MV-4-11 (cell line): ENCODE data around the gene FLT1.

ENCODE experiments used
- DNase-seq: peaks from one replicate; lab custom pipeline; 2025; lab: John Stamatoyannopoulos, UW

The FLT1 gene

GRCh38 chr13:28528848-28529247, 33.9 kb upstream of the FLT1 start:
- DNase-seq, result no peak

- DNase-seq, result no peak
Observed at GRCh38 chr13:28528388-28528787, 33.5 kb upstream of the FLT1 start.

GRCh38 chr13:28527629-28528028, 32.7 kb upstream of the FLT1 start:
- peak; percentile 81 for DNase-seq

- DNase-seq, result no peak
Observed at GRCh38 chr13:28526876-28527275, 31.9 kb upstream of the FLT1 start.

GRCh38 chr13:28522871-28523270, 27.9 kb upstream of the FLT1 start:
- DNase-seq, result no peak

- no peak for DNase-seq
Observed at GRCh38 chr13:28513745-28514144, 18.8 kb upstream of the FLT1 start.

- DNase-seq, result no peak
Observed at GRCh38 chr13:28510542-28510941, 15.6 kb upstream of the FLT1 start.

GRCh38 chr13:28510066-28510465, 15.1 kb upstream of the FLT1 start:
- DNase-seq, result no peak

GRCh38 chr13:28505543-28506135, 10.7 kb upstream of the FLT1 start:
- DNase-seq, result peak; percentile 40

GRCh38 chr13:28503182-28503967, 8.4 kb upstream of the FLT1 start:
- no peak for DNase-seq

GRCh38 chr13:28501547-28501946, 6.6 kb upstream of the FLT1 start:
- DNase-seq, result no peak

GRCh38 chr13:28499609-28500008, 4.7 kb upstream of the FLT1 start:
- no peak for DNase-seq

- DNase-seq, result no peak
Observed at GRCh38 chr13:28498481-28499115, 3.7 kb upstream of the FLT1 start.

- DNase-seq, result no peak
Observed at GRCh38 chr13:28497143-28497876, 2.4 kb upstream of the FLT1 start.

GRCh38 chr13:28496188-28496564, 1.2 kb upstream of the FLT1 start:
- no peak for DNase-seq

- DNase-seq, result peak; percentile 74
Observed at GRCh38 chr13:28495538-28496187, 735 bp upstream of the FLT1 start.

- no peak for DNase-seq
Observed at GRCh38 chr13:28494504-28494777, 487 bp downstream of the FLT1 start.

- DNase-seq, result no peak
Observed at GRCh38 chr13:28493740-28494503, 1.0 kb downstream of the FLT1 start.

- peak; percentile 20 for DNase-seq
Observed at GRCh38 chr13:28492569-28493367, 2.2 kb downstream of the FLT1 start.

- DNase-seq, result no peak
Observed at GRCh38 chr13:28490061-28490460, 4.9 kb downstream of the FLT1 start.

- DNase-seq, result peak; percentile 72
Observed at GRCh38 chr13:28489524-28489931, 5.4 kb downstream of the FLT1 start.
